DOHH2 (cell line): ENCODE results near the gene PDE4A.

Source experiments
- EZH2phosphoT487 ChIP-seq: fragments of 200-600 bp; sonication (generic); IDR thresholded peaks from 2 replicates; pipeline ENCODE4 v1.6.1; 2017; ENCODE audit warnings: borderline replicate concordance, mild to moderate bottlenecking, antibody characterized with exemption, low read length, moderate library complexity, mixed read lengths
- TF ChIP-seq, protein P1 (sequence below): fragments of 200-600 bp; sonication (generic); IDR thresholded peaks from one replicate; pipeline ENCODE4 v1.5.1; 2014; ENCODE audit warnings: antibody characterized with exemption, mild to moderate bottlenecking, low read depth, low read length; ENCODE audit not compliant: poor library complexity, severe bottlenecking

GRCh38 chr19:10395003-10395402 is 25.3 kb upstream of the PDE4A start:
- TF ChIP-seq, protein P1, sequence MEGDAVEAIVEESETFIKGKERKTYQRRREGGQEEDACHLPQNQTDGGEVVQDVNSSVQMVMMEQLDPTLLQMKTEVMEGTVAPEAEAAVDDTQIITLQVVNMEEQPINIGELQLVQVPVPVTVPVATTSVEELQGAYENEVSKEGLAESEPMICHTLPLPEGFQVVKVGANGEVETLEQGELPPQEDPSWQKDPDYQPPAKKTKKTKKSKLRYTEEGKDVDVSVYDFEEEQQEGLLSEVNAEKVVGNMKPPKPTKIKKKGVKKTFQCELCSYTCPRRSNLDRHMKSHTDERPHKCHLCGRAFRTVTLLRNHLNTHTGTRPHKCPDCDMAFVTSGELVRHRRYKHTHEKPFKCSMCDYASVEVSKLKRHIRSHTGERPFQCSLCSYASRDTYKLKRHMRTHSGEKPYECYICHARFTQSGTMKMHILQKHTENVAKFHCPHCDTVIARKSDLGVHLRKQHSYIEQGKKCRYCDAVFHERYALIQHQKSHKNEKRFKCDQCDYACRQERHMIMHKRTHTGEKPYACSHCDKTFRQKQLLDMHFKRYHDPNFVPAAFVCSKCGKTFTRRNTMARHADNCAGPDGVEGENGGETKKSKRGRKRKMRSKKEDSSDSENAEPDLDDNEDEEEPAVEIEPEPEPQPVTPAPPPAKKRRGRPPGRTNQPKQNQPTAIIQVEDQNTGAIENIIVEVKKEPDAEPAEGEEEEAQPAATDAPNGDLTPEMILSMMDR: no peak
- TF ChIP-seq EZH2phosphoT487: no peak
